Aorta (tissue), 5 donors: Measurements from ENCODE around the gene SRPK2. TPM values are rescaled to one million over a fixed set of nuclear protein-coding genes. Genes with fewer than 3 reads are reported as not detected.
"Not testable (repeated sequence)": the region's sequence is repeated elsewhere in the genome, so short reads cannot be mapped to it uniquely, and the experiment has no call there.

Source experiments
- ATAC-seq: fragments of 200-7000 bp; cut with Tn5 transposase; one replicate; pipeline ENCODE4 v1.9.1; 2022; ENCODE audit warnings: moderate library complexity; ENCODE audit not compliant: low FRiP score
- DNase-seq, 2 donors: peaks; one replicate each; pipeline ENCODE4 v3.0.0-alpha.2; 2020
- H3K27ac ChIP-seq, 2 donors: one replicate each; pipeline ENCODE4 v1.5.1; 2013; ENCODE audit warnings: low read length in 2 of 2, mild to moderate bottlenecking in 2 of 2, moderate library complexity in 2 of 2, control low read depth in 1 of 2, inconsistent platforms in 1 of 2, low read depth in 1 of 2
- H3K27me3 ChIP-seq, 2 donors: one replicate each; pipeline ENCODE4 v1.6.1; 2013; ENCODE audit warnings: control low read depth in 1 of 2, low read length in 1 of 2, mild to moderate bottlenecking in 1 of 2, moderate library complexity in 1 of 2; ENCODE audit not compliant: insufficient read depth in 2 of 2, control insufficient read depth in 1 of 2
- H3K36me3 ChIP-seq, 2 donors: one replicate each; pipeline ENCODE4 v1.6.1; 2013; ENCODE audit warnings: control low read depth in 1 of 2, low read length in 1 of 2, mild to moderate bottlenecking in 1 of 2; ENCODE audit not compliant: insufficient read depth in 2 of 2, control insufficient read depth in 1 of 2
- H3K4me1 ChIP-seq, 2 donors: one replicate each; pipeline ENCODE4 v1.6.1; 2013; ENCODE audit warnings: low read length in 2 of 2, control low read depth in 1 of 2, mild to moderate bottlenecking in 1 of 2, moderate library complexity in 1 of 2; ENCODE audit not compliant: insufficient read depth in 2 of 2, control insufficient read depth in 1 of 2
- H3K4me3 ChIP-seq, 2 donors: one replicate each; pipeline ENCODE4 v1.5.1; 2013; ENCODE audit warnings: low read length in 2 of 2, control low read depth in 1 of 2, mild to moderate bottlenecking in 1 of 2
- H3K9me3 ChIP-seq: one replicate; pipeline ENCODE4 v1.6.1; 2013; ENCODE audit warnings: mild to moderate bottlenecking, low read length; ENCODE audit not compliant: control insufficient read depth
- WGBS, 2 donors: extraction: QIAGEN DNeasy Blood & Tissue Kit; methylation state at CpG; one replicate each; pipeline ENCODE4 v1.1.7; 2013; 5-methylcytosine and 5-hydroxymethylcytosine counted together
- intact Hi-C, 2 donors: fragments of 100-400 bp; cut with DNase I; formaldehyde crosslinking; loops; one replicate each; pipeline versions ENCODE4 v1.14.2 to v1.15.0; 2022
- polyA plus RNA-seq, 2 donors: library from polyadenylated mRNA; stranded (reverse); fragments of 200-250 nt; gene quantifications; one replicate each; pipeline ENCODE4 v1.2.3, GENCODE V29; 2013
- total RNA-seq, 2 donors: library from RNA; stranded (reverse); fragmentation: NEBNext Ultra II Directional; extraction: Animal tissue kit (Norgen Biotek cat#: 25700); gene quantifications; one replicate each; pipeline ENCODE4 v1.2.1, GENCODE V29; 2021
- donor health status: healthy with polysubstance abuse.
- donor health status: Bipolar disorder and iron deficiency.
- donor health status: DM: no; HTN: no; CAD: no.
- donor health status: DM: no; HTN: no; CAD: no.
- donor health status: DM: yes; HTN: yes; CAD: no.

The SRPK2 gene
- total and polyA plus RNA-seq, 4 donors: 11.5 to 49.7 (median 28.7) TPM

DNA sequence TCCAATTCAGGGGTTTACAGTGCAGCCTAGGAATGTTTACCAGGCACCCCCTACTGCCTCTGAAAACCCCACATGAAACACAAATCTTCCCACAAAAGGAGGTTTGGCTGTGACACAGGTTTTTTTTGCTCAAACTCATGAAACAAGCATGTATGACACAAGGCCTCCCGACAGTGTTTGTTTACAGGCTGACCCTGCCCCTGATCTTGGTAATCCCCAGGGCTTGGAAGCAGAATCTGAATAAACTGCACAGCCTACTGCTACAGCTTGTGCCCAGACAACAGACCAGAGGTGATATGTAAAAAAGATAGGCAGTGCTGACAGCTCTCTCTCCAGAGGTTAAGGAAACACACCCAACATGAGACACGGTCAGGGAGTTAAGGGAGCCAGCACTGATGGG lies 190.5 kb downstream of the SRPK2 start:
- no peak for DNase-seq
- Histone ChIP-seq H3K4me3 (no peak overlapping the region), H3K36me3 (no peaks in the 10 kb centered on the region), H3K27me3 (no peaks in the 10 kb centered on the region), H3K27ac (no peak overlapping the region), H3K9me3 (no peaks in the 10 kb centered on the region), H3K4me1 (no peaks in the 10 kb centered on the region)
- intact Hi-C loops: no loop called here
- no peak for ATAC-seq
- WGBS, 2 donors: 48 to 50% methylated on average over 2 of the region's 2 CpGs

DNA sequence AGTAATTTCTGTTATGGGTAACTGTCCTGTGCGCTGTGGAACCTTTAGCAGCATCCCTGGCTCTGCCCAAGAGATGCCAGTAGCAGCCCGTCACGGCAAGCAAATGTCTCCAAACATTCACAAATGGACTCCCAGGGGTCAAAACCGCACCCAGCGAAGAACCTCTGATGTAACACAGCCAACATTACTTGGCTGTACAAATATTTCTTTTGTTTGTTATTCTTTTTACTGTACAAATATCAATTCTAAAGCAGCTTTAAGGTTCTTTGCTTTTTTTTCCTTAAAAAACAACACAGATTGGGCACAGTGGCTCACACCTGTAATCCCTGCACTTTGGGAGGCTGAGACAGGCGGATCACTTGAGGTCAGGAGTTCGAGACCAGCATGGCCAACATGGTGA lies 192.2 kb downstream of the SRPK2 start:
- H3K27me3 ChIP-seq: no peaks in the 10 kb centered on the region
- ATAC-seq (no peak), DNase-seq (no peak)
- intact Hi-C loops: no loop called here
- no peaks in the 10 kb centered on the region for H3K36me3 ChIP-seq
- H3K4me3 ChIP-seq: no peak overlapping the region
- H3K4me1 ChIP-seq: no peaks in the 10 kb centered on the region
- H3K9me3 ChIP-seq: no peaks in the 10 kb centered on the region
- WGBS, 2 donors: 85 to 95% methylated on average over 7 of the region's 7 CpGs
- H3K27ac ChIP-seq: no peak overlapping the region

DNA sequence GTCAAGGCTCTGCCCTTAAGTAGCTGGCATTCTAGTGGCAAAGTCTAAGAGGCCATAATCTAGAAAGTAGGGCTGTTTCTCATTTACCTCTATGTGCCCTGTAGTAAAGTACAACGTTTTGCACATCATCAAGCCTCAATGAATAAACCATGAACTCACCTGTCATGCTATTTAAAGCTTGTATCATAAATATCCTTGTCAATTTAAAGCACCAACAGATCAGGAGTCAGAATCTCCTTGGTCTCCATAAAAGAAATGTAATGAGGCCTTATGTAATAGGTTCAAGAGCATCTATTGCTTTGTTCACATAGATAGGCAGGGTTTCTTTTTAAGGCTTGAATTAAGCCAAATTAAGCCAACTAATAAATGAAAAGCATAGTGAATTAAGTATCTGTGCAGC lies 192.8 kb downstream of the SRPK2 start:
- 77 to 80% methylated on average over 1 of the region's 1 CpG for WGBS, 2 donors
- H3K27me3 ChIP-seq: no peaks in the 10 kb centered on the region
- no peak overlapping the region for H3K27ac ChIP-seq
- H3K4me3 ChIP-seq: no peak overlapping the region
- DNase-seq (no peak), ATAC-seq (no peak)
- H3K9me3 ChIP-seq: no peaks in the 10 kb centered on the region
- intact Hi-C loops: no loop called here
- H3K36me3 ChIP-seq: no peaks in the 10 kb centered on the region
- no peaks in the 10 kb centered on the region for H3K4me1 ChIP-seq

DNA sequence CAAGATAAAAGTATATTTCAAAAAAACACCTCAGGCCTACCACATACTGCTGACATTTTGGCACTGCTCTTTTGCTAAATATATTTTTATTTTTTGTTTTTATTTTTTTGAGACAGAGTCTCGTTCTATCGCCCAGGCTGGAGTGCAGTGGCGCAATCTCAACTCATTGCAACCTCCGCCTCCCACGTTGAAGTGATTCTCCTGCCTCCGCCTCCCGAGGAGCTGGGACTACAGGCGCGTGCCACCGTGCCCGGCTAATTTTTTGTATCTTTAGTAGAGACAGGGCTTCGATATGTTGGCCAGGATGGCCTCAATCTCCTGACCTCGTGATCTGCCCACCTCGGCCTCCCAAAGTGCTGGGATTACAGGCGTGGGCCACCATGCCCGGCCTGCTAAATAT lies 193.8 kb downstream of the SRPK2 start:
- WGBS, 2 donors: 98% methylated on average over 16 of the region's 16 CpGs

DNA sequence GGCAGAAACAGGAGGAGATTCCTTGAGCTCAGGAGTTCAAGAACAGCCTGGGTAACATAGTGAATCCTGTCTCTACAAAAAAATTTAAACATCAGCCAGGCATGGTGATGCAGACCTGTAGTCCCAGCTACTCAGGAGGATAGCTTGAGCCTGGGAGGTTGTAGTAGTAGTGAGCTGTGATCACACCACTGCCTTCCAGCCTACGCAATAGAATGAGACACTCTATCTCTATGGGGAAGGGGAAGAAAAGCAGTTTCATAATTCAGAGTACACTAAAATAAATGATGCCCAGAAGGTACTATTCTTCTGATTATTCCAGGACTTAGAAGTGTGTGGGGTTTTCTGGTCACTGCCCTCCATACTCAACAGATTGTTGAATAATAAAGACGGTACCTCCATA lies 197.4 kb downstream of the SRPK2 start:
- ATAC-seq: no peak
- no peaks in the 10 kb centered on the region for H3K36me3 ChIP-seq
- no peak for DNase-seq
- no peaks in the 10 kb centered on the region for H3K9me3 ChIP-seq
- no peak overlapping the region for H3K4me3 ChIP-seq
- intact Hi-C loops: no loop called here
- H3K4me1 ChIP-seq: peaks cover 0 to 3% of the 10 kb centered on the region in 2 donors
- 90 to 93% methylated on average over 2 of the region's 2 CpGs for WGBS, 2 donors
- no peak overlapping the region for H3K27ac ChIP-seq
- H3K27me3 ChIP-seq: no peaks in the 10 kb centered on the region

More for the DNA sequence above, 193.8 kb downstream of the SRPK2 start:
- H3K9me3 ChIP-seq, ATAC-seq, H3K36me3 ChIP-seq, intact Hi-C loops, H3K4me1 ChIP-seq, H3K4me3 ChIP-seq, DNase-seq, H3K27me3 ChIP-seq, H3K27ac ChIP-seq: not testable (repeated sequence)

DNA sequence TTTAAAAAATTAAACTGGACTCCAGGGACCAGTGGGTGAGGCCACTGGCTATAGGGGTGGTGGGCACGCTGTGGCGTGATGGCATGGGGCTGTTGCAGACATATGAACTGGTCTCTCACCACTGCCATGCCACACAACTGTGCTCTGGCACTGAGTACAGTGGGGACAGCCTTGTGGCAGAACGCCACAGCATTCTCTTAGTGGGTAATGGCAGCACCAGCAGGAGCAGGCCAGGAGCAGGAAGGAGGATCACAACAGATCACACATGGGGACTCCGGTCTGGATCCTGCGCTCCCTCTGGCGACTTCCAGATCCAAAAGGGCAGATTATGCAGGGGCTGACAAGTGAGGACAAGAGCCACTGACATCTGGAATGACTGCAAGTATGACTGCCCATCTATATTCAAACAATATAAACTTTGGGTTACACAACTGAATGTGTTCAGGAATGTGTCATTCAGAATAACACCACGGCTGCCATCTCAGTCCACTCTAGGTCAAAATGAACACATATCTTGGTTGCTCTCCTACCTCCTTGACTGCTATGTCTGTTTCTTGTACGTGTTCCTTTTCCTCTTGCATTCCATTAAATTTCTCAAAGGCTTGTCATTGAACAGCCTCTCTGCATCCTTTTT lies 198.7 kb downstream of the SRPK2 start:
- no peaks in the 10 kb centered on the region for H3K9me3 ChIP-seq
- no peaks in the 10 kb centered on the region for H3K27me3 ChIP-seq
- intact Hi-C loops: no loop called here
- H3K27ac ChIP-seq: no peak overlapping the region
- H3K36me3 ChIP-seq: no peaks in the 10 kb centered on the region
- DNase-seq (no peak), ATAC-seq (no peak)
- WGBS, 2 donors: 89 to 91% methylated on average over 8 of the region's 8 CpGs
- H3K4me1 ChIP-seq: peaks cover 0 to 3% of the 10 kb centered on the region in 2 donors
- no peak overlapping the region for H3K4me3 ChIP-seq

DNA sequence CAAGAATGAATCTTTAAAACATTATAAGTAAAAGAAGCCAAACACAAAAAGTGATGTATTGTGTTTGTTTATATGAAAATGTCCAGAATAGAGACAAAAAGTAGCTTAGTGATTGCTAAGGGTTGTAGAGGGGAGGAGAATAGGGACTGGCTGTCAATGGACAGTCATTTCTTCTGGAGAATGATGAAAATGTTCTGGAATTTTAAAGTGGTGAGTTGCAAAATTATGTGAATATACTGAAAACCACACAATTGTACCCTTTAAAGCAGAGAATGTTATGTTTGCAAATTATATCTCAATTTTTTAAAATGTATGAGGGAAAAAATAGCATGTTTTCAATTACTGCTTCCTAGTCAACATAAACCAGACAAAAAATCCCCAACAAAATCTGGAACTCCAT lies 200.5 kb downstream of the SRPK2 start:
- H3K9me3 ChIP-seq: no peaks in the 10 kb centered on the region
- ATAC-seq: no peak
- no peaks in the 10 kb centered on the region for H3K36me3 ChIP-seq
- intact Hi-C loops: no loop called here
- no peak for DNase-seq
- no peaks in the 10 kb centered on the region for H3K27me3 ChIP-seq
- H3K4me3 ChIP-seq: no peak overlapping the region
- H3K4me1 ChIP-seq: peaks cover 0 to 3% of the 10 kb centered on the region in 2 donors
- H3K27ac ChIP-seq: no peak overlapping the region

DNA sequence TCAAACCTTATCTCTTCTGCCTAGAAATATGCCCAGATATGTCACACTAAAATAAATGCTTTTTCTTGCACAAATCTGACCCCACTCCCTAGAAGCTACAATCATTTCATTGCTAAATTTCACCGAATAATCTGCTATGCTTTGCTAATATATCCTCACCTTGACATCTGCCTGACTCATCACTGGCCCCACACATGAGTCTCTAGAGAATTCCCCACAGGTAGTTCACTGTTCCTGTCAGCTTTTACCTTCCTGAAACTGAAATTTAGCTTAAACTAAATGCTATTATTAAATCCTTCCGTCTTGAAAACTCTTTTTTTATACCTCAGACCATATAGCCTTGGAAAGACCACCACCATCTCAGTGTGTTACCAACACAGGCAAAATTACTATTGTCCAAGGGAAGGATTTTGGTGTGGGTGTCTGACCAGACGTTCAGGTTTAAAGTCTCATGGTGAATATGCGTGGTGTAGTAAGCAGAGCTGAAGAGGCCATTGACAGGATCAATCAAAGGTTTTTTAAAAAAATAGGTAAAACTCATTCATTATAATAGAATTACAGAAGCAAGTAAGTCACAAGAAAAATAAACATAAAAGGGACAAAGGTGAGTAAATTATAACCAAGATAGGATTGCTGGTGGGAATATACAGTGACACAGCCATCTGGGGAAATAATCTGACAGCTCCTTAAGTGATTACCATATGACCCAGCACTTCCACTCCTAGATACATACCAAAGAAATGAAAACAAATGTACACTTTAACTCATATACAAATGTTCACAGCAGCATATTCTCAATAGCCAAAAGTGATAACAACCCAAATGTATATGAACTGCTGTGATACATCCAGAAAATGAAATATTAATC lies 201.2 kb downstream of the SRPK2 start:
- H3K36me3 ChIP-seq: no peaks in the 10 kb centered on the region
- H3K4me1 ChIP-seq: peaks cover 0 to 3% of the 10 kb centered on the region in 2 donors
- H3K27ac ChIP-seq: no peak overlapping the region
- no peaks in the 10 kb centered on the region for H3K9me3 ChIP-seq
- ATAC-seq (no peak), DNase-seq (no peak)
- no peaks in the 10 kb centered on the region for H3K27me3 ChIP-seq
- H3K4me3 ChIP-seq: no peak overlapping the region
- WGBS, 2 donors: 87 to 91% methylated on average over 4 of the region's 4 CpGs
- intact Hi-C loops: no loop called here
